ENCODE data around the gene TAX1BP1.
A peak's percentile ranks its signal among the peaks of the same experiment; 100 is the strongest.

TAX1BP1 gene

DNA sequence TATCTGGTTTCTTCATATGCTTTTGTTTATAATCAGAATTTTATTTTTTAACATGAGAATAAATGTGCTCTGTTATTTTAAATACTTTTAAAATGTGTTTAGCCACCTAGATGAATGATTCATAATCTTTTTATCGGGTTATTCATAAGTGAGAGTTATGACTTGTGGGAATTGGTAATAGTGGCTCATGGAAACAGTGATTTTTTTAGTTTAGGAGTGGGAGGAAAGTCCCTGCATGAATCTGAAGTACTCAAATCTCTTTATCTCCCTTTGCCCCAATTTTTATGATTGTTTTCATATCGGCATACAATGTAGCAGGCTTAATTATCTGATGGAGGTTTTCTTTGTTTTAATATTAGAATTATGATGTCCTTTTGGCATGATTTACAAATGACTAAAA is 42.9 kb downstream of the TAX1BP1 start:
- DNase-seq, result no peak

DNA sequence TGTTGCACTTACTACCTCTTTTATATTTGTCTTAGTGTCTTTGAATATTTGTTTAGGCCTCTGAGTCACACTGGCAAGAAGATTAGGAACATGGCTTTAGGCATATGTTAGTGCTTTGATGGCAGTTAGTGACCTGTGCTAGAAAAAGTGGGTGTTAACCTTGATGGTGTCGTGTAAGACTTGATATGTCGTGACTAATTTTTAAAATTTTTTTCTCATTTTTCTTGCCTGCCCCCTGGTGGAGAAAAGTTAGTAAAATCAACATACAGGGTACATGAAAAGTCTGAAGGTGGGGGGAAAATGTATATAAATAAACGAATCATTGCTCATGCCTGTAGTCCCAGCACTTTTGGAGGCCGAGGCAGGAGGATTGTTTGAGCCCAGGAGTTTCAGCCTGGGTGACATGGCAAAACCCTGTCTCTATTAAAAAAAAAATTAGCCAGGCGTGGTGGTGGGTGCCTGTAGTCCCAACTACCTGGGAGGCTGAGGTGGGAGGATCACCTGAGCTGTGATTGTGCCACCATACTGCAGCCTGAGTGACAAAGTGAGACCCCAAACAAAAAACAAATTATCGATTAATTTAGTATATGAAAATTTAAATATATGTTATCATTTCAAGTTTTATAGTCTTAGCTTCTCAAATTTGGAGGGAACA is 44.6 kb downstream of the TAX1BP1 start:
- no peak for DNase-seq

DNA sequence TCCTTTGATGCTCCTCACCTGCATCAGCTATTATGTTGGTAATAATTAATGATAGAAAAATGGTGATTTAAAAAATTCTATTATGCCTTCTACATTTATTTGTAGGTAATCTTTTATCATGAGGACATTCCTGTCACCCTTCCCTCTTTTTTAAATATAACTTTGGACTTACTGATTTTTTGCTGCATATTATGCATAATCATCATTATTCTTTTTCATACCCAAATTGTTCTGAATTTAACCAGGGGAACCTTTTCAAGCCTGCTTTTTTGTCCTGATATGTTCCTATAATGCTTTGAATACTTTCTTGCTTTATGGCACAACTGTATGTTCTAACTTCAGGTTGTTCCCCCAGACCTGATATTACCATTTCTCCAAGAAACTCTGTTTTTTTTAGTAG is 48.5 kb downstream of the TAX1BP1 start:
- no peak for DNase-seq

DNA sequence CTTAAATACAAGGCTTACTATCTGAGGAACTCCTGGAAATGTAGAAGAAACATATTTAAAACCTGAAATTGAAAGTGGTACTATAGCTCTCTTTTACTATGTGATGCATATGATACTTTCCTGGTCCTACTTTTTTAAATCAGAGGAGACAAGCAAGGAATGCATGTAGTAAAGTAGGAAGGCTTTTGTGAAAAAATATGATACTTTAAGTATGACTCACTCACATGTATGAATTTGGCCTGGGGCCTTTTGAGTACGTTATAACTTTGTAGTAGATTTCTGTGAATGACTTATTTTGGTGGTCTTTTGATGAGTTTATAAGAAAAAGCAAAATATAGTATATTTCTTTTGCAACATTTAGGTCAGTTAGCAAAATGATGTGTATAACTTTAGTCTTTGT is 53.8 kb downstream of the TAX1BP1 start:
- DNase-seq, result no peak

DNA sequence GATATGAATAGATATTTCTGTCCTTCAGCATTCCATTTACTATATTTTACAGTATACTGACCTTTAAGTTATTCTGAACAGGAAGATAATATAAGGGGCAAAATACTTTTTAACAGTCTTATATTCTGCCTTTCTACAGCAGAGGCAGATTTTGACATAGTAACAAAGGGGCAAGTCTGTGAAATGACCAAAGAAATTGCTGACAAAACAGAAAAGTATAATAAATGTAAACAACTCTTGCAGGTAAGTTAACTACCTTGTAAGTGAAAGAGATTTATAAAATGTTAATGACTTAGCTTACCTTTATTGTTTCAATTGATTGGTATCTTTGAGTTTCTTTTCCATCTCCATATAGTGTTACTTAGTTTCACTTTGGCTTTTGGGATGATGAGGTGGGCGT is 56.0 kb downstream of the TAX1BP1 start:
- no peak for DNase-seq

DNA sequence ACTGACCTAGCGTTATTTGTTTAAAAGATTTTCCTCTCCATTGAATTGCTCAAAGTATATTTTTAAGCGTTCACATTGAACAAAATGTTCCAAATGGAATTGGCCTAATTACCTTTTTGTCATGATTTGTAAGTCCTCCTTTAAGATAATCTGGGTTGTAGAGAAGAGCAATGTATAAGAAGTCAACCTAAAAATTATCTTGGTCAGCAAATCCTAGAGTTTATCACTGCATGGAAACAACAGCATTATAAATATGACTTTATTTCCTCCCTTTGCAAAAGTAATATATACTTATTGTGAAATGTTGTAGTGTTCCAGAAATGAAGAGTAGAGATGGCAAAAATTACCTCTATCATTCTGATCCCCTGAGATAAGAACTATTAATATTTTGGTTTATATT is 59.2 kb downstream of the TAX1BP1 start:
- no peak for DNase-seq

DNA sequence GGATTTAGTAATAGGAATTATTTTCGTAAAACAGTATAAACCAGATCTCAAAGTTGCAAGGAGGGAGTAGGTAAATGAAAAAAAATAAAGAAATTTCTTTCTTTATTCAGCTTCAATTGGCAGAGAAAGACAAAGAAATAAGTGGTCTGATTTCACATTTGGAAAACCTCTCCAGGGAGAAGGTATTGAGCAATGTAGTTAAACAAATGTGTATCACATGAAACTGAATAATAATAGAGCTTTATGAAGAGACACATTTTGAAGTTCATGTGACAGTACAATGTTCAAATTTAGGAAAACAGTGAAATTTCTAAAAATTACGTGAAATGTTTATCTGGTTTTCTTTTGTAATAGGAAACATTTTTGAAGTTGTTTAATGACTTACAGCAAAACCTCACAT is 63.0 kb downstream of the TAX1BP1 start:
- no peak for DNase-seq

DNA sequence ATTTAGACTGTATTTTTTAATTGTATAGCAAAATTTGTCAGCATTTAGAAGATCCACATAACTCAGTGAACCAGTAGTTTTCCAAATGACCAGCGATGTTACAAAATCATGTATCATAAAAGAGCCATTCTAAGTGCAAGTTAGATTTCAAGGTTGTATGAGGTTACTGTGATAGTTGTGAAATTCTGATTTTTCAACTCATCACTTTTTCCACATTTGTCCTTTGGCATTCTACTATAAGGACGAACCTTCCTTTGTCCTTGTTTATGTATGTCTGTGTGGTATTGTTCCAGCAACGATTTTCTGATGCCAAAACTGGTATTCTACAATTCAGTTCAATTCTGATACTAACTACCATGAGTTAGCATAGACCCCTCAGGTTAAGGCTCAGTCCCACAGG is 64.2 kb downstream of the TAX1BP1 start:
- DNase-seq, result no peak

DNA sequence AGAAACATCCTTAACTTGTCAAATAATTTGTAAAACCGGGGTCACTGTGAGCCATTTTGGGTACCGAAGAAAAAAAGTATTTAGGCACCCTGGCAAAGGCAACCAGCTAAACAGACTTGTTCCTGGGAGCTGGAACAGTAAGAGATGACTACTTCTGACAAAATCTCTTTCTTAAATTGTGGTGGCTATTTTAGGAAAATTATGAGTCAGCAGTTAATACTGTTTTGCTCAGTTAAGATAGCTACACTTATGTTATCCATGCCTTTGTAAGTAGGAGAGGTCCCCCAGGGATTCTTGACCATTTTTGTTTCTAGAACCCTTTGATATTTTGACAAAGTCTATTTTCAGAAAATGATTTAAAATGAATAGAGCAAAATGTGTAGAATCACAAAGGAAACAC is 68.7 kb downstream of the TAX1BP1 start:
- no peak for DNase-seq

DNA sequence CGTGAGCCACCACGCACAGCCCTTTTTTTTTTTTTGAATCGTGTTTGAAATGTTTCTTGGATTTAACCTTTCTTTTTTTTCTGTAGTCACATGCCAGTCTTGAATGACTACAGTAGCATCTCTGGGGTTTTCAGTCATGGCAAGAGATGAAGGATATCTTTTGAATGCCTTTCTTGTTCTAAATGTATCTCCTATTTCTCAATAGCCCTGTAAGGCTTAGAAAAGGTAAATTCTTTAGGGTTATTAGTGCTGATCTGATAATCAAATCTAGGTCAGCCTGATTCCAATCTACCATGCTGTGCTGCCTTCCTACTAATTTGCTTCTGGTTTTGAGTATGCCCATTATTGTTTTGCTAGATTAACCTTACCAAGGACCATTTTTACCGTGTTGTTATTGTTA is 70.2 kb downstream of the TAX1BP1 start:
- no peak for DNase-seq

DNA sequence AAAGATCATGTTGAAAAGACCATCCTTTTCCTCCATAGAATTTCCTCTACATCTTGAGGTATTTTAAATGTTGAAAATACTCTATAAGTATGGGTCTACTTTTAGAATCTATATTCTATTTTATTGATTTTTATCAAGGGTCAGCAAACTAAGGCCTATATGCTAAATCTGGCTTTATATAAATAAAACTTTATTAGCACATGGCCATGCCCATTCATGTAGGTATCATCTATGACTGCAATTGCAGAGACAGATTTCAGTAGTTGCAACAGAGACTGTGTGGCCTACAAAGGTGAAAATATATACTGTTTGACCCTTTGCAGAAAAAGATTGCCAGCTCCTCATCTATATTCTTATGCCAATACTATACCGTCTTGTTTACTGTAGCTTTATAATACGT is 72.7 kb downstream of the TAX1BP1 start:
- no peak for DNase-seq

DNA sequence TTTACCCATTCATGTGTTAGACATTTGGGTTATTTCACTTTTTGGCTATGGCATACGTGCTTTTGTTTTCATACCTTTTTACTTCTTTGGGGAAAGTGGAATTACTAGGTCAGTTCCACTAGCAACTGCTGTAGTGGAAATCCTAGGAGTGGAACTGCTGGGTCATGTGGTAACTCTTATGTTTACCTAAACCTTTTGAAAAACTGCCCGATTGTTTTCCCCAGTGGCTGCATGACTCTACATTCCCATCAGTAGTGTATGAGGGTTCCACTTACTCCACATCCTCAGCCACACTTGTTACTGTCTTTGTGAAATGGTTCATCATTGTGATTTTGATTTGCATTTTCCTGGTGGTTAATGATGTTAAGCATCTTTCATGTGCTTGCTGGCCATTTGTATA is 82.3 kb downstream of the TAX1BP1 start:
- DNase-seq, result no peak

DNA sequence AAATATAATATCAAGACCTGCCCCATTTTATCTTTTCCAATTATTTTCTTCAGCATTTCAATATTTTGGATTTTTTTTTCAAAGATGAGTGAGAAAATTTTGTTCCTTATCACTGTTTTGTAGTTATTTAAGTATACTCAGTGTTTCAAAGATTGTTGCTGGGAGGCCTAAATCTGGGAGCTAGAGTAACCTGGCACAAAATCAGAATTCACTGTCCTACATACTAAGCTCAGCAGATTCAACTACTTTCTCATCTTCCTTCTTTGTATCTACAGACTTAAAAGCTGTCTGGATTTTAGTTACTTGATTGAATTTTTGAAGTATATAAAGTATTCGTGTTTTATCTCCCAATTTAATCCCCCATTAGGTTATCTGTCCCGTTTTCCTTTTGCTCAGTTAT is 85.9 kb downstream of the TAX1BP1 start:
- no peak for DNase-seq

DNA sequence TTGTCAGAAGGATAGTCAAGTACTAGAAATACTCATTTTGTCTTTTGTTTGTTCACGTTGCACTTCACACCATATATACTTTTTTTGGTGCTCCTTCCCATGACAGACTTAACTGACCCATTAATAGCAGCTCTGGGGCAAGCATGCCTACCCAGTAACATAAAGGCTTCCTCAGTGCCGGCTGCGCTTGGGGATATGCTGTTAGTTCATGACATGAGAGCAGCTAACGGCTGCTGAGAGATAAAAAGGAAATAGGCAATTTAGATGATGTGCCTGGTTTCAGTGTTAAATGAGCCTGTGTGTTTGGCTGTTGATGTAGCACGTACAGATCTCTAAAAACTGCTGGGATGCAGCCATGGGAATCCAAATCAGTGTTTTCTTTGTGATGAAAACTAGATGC is 86.4 kb downstream of the TAX1BP1 start:
- no peak for DNase-seq

DNA sequence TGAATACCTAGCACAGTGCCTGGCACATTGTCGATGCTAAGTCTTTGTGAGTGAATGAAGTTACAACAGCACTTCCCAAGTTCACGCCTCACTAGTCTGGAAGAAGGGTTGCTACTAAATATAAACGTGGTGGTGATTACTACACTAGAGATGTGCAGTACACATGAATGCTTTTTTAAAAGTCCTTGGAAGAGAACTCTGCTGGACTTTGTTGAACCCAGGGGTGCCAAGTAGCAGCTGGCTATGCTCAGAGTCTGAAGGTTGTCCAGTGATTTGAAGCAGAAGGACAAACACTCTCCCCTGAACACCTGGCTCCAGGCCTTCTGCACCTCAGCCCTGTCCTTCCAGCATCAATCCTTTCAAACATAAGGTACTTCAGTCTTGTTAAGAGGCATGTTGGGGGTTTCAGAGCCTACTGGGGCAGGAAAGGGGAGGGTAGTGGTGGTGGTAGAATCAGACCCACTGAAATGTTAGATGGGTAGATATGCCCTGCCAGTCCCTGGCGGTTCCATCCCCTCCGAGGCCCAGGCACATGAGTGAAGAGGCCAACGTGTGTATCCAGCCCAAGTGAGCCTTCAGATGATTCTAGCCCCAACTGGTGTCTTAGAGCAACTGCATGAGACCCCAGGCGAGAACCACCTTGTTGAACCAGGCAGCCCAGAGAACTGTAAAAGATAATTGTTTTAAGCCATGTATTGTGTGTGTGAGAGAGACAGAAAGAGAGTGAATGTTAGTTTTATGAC is 94.4 kb downstream of the TAX1BP1 start:
- no peak for DNase-seq

DNA sequence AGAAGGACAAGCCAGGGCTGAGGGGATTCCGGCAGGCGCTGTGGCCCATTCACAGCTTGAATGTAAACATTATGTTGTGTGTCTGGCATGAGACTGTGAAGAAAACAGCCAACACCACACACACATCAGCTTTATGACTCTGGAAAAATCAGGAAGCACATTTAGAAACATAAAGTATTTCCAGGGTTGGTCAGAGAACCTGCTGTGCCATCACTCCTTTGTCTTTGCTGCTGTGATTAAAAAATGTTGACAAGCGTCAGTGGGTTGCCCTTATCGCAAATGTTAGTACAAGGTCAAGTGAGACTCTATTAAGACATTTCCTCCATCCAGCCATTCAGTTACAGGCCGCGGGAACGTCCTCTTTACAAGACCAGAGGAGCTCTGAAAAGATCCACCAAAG is 95.4 kb downstream of the TAX1BP1 start:
- no peak for DNase-seq

DNA sequence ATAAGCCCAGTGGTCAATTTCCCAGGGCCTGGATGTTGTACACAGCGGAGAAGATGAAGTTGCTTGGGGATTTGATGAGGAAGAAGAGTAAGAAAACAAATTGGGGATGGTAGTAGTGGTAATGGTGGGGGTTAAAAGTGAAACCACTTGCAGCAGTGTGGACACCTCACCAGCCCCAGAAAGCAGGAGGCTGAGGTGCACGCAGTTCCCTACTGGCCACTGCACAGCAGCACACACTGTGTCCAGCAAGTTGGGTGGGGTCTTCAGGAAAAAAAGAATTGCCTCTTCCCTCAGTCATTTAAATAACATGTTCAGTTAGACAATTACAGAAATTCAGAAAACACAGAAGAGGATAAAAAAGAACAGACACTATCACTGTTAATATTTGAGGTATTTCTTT is 96.6 kb downstream of the TAX1BP1 start:
- DNase-seq, result no peak

DNA sequence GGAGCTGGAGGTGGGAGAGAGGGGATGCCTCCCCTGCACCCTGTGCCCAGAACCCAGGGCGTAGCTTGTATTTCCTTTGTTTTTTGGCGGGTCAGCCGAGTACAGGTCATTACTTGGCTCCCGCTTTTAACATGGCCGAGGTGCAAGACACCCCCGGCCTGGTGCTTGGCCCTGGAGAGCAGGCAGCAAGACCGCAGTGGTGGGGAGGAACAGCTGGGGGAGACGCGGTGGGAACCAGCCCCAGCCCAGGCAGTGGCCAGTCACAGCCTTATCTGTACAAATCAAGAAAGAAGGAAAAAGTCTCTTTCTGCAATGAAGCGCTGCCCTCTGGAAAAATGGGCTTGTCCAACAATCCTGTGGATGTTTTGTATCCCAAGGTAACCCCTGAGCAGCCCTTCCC is 99.1 kb downstream of the TAX1BP1 start:
- DNase-seq, result no peak

DNA sequence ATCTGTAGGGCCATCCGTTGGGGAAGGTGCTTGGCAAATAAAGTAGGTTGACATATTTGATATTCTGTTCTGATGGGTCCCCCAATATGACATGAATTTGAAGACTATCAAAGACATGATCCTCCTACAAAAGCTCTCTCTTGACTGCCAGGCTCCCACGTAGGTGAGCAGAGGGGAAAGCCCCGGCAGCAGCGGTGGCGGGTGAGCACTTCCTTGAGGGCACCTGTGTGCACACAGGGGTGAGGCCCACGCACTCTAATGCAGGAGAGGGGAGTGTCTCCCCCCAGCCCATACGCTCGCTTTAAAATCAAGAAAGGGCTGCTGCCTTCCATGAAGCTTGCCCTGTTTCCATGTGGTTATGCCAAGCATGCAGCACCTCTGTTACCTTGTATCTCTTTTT is 100.4 kb downstream of the TAX1BP1 start:
- peak; percentile 36 for DNase-seq

DNA sequence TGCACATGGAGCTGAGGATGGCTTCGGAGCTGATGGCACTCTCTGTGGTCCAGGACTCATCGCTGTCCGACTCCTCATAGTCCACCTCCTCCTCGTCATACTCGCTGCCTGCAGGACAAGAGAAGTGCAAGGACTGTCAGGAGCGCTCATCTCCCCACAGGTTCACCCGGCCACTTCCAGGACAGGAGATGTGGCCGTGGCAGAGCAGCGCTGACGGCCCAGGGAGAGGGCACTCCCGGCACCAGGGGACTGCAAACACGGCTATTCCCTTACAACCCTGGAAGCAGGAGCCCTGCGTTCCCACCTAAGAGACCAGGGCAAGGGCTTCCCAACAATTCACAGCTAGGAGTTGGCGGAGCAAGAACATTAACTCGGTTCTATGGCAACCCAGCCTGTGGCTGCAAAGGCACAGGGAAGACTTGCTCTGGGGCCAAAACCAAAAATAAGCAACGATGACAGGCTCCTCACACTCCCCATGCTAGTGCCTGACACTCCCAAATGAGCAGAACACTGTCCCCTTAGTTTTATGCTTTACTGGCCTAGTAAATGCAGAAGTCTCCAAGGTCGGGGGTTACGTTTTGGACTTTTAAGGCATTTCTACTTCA is 100.9 kb downstream of the TAX1BP1 start:
- DNase-seq, result no peak

DNA sequence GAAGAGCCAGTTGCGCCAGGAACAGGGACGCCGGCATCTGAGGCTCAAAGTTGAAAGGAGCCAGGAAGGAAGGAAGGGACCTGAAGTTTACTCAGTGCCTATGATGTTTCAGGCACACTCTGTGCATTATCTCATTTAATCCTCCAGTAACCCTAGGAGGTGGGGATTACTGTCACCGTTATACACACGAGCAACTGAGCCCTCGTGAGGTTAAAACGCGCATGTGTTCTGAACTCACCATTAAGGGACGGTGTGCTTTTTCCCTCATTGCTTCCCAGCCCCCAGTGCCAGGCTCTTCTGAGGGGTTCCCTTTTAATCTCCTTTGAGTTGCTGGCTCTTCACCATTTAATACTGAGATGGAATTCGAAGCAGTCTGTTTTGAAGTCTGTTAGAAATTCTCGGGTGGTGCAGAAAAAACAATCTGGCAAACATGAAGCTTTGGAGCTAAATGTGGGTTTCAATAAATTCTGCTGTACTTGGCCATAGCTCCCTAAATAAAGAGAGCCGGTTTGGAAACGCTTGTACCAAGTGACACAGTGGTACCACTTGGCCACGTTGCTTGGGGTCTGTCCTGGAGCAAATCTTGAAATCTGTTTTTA is 102.2 kb downstream of the TAX1BP1 start:
- no peak for DNase-seq

DNA sequence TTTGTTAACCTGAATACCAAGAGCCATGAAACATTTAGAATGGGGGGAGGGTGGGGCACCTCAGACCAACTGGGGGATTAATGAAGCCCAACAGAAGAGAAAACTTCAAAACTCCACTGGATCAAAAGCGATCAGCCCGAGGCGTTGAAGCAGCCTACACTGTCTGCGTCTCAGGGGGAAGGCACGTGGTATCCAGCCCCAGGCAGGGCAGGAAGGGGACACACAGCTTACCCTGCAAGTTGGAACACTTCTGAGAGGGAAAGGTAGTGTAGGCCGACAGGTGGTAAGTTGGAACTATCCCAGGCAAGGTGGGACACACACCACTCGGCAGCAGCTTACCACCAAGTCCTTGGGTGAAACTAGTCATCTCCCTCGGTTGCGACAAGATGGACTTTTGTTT is 102.9 kb downstream of the TAX1BP1 start:
- DNase-seq, result no peak

DNA sequence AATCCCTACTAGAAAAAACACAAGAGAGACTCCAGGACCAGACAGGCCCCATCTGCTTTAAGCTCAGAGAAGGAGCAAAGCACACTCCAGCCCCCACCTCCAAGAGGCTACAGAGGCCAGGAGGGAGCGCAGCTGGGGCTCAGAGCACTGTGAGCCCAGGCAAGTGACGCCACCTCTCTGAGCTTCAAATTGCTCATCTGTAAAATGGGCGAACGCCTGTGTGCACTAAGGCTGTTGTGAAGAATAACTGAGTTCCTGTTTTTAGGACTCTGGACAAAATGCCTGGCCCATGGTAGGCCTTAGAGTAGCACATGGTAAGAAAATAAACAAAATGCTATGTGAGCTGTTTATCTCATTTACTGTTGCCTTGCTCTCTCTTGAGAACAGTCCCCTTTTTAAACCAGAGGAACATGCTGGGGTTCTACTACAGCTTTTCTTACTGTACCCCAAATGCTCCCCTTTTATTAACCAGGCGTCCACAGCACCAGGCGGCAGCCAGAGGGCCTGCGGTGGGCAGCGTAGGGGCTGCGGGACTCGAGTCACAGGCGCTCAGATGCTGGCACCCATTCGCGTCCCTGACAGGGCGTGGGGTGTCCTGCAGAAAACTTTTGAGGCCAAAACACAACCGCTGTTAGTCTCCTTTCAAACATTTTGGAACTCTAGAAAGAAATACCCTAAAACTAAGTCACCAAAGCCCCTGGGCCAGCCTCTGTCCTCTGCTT is 103.8 kb downstream of the TAX1BP1 start:
- DNase-seq, result no peak

DNA sequence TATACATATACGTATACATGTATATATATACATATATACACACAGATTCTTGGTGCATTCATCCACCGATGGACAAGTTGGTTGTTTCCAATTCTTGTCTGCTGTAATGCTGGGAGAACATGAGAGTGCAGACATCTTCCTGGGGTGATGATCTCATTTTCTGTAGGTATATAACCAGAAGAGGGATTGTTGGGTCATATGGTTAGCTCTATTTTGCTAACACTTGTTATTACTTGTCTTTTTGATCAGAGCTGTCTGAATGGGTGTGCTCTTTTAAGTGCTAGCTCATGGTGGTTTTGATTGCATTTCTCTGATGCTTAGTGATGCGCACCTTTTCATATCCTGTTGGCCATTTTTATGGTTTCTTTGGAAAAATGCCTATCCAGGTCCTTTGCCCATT is 106.4 kb downstream of the TAX1BP1 start:
- no peak for DNase-seq
